GM21390 (cell line): Measurements from ENCODE around the gene SNAI3.
"Not testable (repeated sequence)": the region's sequence is repeated elsewhere in the genome, so short reads cannot be mapped to it uniquely, and the experiment has no call there.

ENCODE experiments used
- ATAC-seq: cut with Tn5 transposase; IDR thresholded peaks from one replicate; pipeline ENCODE4 v1.9.1; 2021; ENCODE audit not compliant: unreplicated experiment

SNAI3 gene

DNA sequence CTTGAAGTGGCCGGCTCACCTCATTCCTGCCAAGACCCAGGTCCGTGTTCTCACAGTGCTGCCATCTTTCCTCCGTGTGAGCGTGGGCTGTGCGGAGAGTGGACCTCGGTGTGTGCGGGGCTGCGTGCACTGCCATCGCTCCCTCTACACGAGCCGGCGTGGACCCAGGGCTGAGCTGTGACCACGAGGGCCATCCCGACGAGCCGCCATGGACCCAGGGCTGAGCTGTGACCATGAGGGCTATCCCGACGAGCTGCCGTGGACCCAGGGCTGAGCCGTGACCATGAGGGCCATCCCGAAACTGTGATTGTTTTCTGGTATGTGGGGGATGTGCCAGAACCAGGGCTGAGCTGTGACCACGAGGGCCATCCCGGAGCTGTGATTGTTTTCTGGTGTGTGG, 14.5 kb downstream of the SNAI3 start:
- ATAC-seq, result no peak

DNA sequence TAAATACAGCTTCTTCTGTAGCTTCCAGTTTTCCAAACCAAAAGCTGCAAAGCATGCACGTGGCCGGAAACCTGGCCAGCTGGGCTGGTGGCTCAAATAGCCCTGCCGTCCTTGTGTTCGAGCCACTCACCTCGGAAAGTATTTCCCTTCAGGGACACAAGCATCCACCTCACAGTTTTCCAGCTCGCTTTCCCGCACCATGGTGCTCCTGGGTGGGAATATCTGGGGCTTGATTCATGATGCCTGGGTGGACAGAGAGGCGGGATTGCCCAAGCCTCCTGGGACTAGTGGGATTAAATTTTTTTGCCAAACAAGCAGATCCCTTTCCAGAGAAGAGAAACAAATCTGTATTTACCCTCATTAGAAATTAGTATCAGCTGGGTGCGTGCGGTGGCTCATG, 16.3 kb downstream of the SNAI3 start:
- ATAC-seq, result no peak

DNA sequence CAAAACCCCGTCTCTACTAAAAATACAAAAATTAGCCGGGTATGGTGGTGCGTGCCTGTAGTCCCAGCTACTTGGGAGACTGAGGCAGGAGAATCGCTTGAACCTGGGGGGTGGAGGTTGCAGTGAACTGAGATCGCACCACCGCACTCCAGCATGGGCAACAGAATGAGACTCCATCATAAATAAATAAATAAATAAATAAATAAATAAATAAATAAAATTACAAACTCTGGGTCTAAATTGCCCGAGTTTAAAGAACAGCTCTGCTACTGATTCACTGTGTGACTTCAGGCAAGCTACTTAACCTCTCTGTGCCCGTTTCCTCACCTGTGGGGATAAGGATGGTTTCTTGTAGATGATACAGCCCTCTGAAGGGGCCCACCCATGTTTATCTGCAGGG, 16.8 kb downstream of the SNAI3 start:
- ATAC-seq, result not testable (repeated sequence)

DNA sequence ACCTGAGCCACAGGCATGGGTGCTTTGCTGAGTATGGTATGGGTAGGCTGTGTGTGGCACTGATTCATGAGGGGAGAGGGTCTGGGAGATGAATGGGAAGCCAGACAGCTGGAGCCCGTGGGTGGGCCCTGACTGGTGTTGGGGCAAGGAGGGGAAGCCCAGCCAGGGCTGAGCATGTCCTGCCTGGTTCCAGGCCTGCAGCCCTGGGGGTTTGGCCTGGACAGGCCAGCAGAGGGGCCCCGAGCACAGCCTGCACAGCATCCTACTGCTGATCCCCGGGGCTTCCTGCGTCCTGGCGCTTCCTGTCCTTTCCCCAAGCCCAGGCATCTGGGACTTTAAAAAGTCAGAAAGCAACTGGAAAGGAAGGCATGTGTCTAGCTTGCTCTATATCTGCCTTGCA, 18.8 kb downstream of the SNAI3 start:
- no peak for ATAC-seq

DNA sequence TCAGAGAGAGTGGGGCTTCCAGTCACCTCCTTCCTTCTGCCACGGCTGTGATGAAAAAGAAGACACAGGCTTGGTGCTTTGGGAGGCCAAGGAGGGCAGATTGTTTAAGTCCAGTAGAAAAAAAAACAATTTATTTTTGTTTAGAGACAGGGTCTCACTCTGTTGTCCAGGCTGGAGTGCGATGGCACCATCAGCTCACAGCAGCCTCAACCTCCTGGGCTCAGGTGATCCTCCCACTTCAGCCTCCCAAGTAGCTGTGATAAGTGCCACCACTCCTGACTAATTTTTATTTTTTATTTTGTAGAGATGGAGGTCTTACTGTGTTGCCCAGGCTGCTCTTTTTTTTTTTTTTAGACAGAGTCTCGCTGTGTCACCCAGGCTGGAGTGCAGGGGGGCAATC, 20.7 kb downstream of the SNAI3 start:
- no peak for ATAC-seq

DNA sequence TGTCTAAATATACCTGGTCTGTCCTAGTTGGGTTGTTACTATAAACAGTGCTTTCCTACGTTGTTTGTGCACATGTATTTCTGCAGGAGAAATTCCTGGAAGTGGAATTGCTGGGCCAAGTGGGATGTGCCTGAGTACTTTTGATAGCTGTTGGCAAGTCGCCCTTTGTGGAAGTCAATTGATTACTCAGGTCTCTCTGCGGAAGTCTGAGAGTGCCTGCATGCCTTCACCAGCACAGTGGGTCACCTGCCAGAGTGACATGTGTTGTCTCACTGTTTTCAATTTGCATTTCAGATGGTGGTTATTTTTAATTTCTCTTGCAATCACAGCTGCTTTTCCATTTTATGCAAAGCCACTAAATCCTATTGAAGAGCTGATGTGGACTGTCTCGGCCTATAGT, 21.2 kb downstream of the SNAI3 start:
- no peak for ATAC-seq

DNA sequence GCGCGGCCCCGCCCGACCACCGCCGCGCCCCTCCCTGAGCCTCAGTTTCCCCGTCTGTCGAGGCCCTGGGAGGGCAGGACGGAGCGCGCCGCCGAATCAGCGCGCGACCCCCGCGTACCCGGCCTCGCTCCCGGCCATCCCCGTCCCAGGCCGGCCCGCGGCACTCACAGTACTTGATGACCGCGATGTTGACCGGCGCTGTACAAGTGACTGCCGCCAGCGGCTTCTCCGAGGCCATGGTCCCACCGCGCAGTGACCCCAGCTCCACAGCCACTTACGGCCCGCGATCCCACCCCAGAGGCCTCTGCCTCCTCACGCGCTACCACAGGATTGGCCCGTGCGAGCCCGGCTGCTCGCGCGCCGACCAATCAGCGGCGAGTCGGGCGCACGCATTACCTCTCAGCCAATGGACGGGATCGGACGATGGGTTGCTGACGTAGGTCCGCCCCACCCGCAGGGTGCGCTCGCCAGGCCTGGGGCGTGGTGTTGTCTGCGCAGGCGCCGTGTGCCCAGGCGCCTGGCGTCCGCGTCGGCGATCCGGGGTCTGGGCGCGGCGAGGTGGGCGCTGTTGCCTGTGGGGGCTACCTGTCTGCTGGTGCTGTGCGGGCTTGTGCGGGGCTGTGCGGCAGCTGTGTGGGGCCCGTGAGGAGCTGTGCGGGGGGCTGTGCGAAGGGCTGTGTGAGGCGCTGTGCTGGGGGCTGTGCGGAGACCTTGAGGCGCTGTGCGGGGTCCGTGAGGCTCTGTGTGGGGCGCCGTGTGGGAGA, 23.3 kb downstream of the SNAI3 start, which contains the start of gene MVD:
Gene MVD, minus strand, starts transcription at position 249 of the 764 bp plus-strand sequence. Its CDS starts 11 bp downstream, at position 238.
- peak; percentile 89 for ATAC-seq

DNA sequence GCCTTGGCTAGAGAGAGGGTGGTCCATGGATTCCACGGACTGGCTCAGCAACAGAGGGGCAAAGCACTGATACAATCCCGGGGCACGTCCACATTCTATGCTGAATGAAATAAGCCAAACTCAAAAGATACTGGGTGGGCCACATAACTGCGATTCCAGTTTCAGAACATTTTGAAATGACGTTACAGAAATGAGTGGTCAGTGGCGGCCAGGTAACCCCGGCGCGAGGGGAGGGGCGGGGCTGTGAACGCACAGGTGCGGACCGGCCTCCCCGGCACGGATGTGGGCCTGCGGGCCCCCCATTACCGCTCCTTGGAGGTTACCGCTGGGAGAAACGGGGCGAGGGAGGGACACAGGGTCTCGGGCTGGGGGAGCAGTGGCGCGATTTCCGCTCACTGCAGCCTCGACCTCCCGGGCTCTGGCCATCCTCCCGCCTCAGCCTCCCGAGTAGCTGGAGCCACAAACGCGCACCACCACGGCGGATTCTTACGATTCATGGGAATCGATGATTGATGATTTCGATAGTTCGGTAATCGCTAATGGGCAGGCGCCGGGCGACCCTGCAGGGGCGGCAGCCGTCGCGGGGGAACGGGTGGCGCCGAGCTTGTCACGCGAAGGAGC, 24.0 kb downstream of the SNAI3 start:
- no peak for ATAC-seq

DNA sequence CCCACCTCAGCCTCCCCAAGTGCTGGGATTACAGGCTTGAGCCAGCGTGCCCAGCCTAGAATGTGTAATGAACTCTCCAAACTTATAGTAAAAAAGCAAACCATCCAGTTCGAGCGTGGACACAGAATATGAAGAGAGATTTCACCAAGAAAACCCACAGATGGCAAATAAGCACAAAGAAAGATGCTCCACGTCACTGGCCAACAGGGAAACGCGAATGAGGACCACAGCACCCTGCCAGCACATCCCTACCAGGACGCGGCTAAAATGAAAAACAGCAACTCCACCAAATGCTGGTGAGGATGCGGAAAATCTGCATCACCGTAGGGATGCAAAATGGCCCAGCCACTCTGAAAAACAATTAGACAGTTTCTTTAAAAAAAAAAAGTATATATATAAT, 24.8 kb downstream of the SNAI3 start:
- no peak for ATAC-seq

DNA sequence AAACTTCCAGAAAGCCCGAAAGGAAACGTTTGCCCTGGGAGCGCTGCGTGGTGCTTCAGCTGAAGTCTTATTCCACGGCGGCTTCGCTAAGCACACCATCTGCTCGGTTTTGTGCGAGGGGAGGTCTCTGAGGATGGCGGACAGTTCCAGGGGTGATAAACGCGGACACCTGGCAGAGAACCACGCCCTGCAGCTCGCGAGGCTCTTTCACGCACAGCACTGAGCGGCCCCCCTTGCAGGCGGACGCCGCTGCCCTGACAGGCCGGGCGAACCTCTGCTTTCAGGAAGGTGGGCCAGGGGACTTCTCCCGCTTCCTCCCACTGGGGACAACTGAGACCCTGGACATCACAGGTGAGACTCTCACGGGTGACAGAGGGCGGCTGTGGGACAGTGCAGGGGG, 27.1 kb downstream of the SNAI3 start:
- no peak for ATAC-seq

DNA sequence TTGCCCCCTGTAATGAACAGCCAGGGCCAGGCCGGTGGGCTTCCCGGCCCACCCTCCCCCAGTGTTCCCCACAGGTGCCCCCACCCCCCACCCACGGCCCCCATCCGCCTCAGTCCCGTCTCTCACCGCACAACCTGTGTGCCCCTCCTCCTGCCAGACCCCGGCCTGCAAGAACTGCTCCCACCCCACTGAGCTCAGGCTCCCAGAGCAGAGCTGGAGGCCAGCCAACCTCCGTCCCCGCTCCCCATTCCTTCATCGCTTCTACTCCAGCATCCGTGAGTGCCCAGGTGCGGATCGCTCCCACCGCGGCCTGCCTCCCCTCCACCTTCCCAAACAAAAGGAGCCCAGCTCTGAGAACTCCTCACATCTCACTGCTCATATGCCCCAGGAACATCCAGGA, 27.6 kb downstream of the SNAI3 start:
- ATAC-seq, result no peak

DNA sequence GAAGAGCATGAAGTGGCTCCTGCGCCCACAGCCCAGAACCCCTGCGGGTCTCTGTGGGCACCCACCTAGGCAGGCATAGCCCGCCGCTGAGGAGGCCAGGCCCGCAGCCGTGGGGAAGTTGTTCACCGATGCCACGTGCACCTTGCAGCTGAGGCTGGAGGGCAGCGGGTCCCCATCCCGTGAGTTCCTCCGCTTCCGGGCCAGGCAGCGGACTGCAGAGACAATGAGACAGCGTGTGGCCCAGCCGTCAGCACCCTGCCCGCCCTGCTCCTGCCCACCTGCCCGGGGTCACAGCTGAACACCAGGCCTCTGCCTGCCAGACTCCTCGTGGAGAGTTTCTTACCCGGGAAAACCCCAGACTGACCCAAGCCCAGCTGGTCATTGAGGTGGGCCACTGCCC, 28.9 kb downstream of the SNAI3 start:
- ATAC-seq, result no peak

DNA sequence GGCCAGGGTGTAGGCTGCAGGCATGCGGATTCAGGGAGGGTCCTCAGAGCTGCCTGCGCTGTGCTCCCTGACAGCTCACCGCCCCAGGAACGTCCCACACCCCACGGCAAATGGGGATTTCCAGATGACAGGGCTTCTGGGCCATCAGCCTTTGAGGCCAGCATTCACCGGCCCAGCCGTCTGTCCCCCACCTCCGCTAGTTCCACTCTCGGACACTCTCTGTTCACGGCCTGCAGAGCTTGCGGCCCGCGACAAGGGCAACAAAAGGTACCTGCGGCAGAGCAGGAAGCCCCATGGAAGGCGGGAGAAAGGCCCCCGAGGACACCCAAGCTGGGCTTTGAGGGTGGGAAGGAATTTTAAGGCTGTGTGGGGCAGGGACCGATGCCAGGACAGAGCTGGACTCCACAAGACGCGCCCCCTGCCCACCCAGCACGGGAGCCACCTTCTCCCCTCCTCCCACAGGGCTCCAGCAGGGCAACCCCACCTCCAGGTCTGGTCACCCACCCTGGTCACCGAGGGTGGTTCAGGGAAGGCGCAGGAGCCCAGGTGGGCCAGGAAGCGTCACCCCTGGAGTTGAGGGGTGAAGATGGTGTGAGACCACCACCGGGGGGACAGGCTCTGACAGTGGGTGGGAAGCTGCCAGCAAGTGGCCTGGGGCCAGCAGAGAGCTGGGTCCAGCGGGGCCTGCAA, 29.9 kb downstream of the SNAI3 start:
- ATAC-seq, result no peak

DNA sequence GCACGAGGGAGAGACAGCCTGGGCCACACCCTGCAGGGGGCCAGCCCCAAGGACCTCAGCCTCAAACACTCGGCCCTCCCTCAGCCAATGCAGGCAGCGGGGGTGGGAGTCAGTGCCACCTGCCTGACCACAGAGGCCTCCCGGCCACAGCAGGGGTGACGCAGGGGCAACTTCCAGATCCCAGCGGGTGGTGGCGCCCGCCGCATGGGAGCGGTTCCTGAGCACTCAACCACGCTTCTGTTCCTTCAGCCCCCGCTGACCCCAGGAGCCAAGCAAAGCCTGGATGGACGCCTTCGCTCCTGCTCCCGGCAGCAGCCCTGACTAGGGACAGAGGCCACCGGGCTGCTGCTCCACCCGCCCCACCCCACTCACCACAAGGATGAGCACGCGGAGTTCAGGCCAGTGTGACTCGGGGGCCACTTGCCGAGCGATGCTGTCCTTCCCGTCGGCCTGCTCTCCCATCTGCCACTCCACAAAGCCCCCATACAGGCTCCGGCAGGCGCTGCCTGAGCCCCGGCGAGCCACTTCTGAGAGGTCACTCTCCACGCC, 30.5 kb downstream of the SNAI3 start:
- ATAC-seq, result no peak

DNA sequence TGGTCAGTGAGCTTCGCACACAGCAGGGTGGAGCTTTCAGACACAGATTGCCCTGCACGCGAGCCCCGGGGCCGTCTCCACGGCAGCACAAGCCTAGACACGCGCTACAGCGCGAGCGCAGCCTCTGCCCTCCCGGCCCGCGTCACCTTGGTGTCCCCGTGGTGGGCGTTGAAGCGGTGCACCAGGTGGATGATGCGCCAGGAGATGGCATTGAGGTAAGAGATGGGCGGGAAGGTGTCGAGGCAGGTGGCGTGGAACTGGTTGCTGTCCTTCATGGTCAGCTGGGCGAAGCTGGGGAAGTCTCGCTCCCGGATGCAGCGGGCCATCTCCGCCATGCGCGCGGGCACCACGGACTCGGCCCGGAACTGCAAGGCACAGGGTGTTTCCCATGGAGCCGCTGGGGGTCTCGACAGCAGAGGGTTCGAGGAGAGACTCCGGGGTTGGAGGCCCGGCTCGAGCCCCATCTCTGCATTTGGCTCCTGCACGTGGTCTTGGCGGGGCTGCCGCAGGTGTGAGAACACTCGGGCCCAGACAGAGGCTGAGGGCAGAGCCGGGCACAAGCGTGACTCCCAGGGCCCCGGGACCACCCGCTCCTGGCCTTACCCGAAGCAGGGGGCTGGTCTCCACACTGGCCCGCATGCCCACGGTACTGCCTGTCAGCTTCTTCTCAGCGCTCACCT, 31.1 kb downstream of the SNAI3 start:
- no peak for ATAC-seq

DNA sequence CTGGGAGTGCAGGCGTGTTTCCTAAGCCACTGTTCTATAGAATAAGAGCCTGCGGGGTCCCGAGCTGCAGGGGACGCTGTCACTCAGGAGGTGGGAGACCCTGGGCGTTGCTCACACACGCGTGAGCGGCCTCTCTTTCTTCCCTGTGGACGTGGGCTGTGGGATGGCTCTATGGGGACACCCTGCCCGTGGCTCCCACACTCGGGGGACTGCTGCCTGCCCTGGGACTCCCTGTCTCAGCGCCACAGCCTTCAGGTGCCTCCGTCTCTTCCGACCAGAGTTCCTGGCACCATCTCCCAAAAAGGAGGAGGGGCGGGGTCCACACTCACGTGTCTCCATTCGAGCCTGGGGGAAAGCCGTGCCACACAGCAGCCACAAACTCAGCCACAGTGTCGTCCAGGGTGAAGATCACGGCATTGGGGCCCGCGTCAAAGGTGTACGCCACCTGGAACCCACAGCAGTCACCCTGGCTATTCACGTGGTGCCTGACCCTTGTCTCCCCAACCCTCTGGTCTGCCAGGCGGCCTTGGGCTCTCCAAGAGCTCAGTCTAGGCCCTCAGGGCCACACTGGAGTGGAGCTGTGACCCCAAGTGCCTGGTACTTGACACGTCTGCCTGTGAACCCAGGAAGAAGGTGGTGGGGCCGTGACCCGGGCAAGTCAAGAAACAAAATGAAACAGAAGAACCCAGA, 31.8 kb downstream of the SNAI3 start:
- ATAC-seq, result no peak

DNA sequence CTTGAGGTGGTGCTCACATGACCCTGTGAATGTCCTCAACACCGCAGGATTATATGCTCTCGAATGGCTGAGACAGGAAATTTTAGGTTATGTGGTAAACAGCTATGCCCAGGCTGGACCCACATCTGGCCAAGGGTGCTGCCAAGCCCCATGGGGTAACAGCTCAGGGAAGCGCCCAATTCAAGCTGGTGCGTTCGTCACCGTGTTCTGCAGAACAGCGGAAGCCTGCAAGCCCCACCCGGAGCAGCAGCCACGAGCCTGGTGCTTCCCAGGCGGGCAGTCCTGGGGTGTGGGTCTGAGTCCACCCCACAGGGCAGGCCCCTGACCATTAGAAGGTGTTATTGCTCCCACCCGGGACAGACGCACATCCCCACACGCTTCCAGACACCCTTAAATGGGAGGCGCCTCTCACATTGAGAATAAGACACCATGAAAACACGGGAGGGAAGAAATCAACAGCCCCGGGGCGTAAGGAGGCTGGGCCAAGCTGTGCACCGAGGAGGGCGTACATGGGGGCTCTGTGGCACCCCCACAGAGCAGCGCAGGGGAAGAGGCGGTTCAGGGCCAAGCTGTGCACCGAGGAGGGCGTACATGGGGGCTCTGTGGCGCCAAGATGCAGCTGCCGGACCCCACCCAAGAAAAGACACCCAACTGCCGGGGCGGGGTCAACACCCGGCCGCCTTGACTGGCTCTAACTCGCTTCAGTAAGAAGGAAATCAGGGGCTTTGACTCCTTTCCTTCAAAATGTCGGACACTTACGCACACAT, 32.5 kb downstream of the SNAI3 start:
- no peak for ATAC-seq

DNA sequence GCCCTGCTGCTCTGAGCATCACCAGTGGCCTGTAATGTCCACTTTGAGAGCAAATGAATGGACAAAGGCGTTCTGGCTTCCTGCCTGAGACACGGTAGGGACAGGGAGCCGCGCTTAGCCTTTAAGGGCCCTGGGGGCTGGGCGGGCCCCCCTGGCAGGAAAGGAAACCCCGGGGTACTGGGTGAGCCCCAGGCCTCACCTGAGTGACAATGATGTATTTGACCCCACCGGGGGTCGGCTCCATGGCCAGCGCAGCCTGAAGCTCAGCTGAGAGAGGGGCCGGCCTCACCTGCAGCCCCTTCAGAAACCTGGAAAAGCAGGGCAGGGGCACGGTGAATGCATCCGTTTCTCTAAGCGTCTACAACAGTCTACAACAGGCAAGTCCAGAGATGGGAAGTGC, 33.2 kb downstream of the SNAI3 start:
- ATAC-seq, result no peak

DNA sequence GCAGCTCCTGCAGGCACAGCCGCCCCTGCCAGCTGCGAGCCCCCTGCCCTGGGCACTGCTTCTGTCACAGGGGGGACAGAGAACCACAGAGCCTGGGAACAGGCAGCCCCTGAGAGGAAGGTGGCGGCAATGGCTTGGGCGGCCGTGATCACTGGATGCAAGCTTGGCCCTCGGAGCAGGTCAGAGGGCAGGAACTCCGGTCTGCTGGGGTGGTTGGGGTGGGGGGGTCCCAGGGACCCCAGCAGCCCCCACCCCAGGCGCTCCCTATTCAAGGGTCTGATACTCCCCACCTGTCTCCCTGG, 33.6 kb downstream of the SNAI3 start:
- ATAC-seq, result no peak
